Fibroblast of villous mesenchyme (primary cell): ENCODE measurements around the gene OR5A2. TPM values are rescaled to one million over a fixed set of nuclear protein-coding genes. Genes with fewer than 3 reads are reported as not detected.
A peak's percentile ranks its signal among the peaks of the same experiment; 100 is the strongest.
"Not testable (repeated sequence)": the region's sequence is repeated elsewhere in the genome, so short reads cannot be mapped to it uniquely, and the experiment has no call there.

Experiments
- DNase-seq: peaks from one replicate; pipeline ENCODE4 v3.0.0-alpha.2; 2010; ENCODE audit warnings: low read depth
- H3K4me3 ChIP-seq: 2 replicates; pipeline ENCODE4 v1.5.1; 2011; ENCODE audit warnings: low read depth, mild to moderate bottlenecking, low read length
- total RNA-seq: library from RNA; depleted of rRNA; stranded (reverse); fragments of >200 nt; gene quantifications from 2 replicates; pipeline ENCODE4 v1.2.3, GENCODE V29; 2012
- TF ChIP-seq, protein P1 (sequence below): IDR thresholded peaks from 2 replicates; pipeline ENCODE4 v1.5.1; 2012; ENCODE audit warnings: low read depth, mild to moderate bottlenecking, low read length; ENCODE audit not compliant: insufficient read depth

Gene OR5A2
- total RNA-seq, 1 donor, result not detected

DNA sequence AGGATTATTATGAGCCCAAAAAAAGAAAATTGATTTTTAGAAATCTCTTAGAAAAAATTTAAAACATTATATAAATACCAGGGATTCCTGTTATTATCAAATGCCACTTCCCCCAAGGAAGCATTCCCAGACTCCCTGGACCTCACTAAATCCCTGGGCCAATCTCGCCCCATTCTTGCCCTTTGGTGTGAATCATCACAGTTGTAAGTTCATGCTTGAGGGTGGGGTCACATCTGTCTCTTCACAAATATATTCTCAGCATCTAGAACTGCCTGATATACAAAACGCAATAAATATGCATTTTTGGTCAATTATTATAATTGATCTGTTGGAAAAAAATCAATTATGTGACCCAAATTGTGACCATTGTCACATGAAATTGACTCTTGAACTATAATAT, 22.3 kb upstream of the OR5A2 start:
- no peak overlapping the region for H3K4me3 ChIP-seq
- TF ChIP-seq, protein P1, sequence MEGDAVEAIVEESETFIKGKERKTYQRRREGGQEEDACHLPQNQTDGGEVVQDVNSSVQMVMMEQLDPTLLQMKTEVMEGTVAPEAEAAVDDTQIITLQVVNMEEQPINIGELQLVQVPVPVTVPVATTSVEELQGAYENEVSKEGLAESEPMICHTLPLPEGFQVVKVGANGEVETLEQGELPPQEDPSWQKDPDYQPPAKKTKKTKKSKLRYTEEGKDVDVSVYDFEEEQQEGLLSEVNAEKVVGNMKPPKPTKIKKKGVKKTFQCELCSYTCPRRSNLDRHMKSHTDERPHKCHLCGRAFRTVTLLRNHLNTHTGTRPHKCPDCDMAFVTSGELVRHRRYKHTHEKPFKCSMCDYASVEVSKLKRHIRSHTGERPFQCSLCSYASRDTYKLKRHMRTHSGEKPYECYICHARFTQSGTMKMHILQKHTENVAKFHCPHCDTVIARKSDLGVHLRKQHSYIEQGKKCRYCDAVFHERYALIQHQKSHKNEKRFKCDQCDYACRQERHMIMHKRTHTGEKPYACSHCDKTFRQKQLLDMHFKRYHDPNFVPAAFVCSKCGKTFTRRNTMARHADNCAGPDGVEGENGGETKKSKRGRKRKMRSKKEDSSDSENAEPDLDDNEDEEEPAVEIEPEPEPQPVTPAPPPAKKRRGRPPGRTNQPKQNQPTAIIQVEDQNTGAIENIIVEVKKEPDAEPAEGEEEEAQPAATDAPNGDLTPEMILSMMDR, result no peak
- DNase-seq, result no peak

DNA sequence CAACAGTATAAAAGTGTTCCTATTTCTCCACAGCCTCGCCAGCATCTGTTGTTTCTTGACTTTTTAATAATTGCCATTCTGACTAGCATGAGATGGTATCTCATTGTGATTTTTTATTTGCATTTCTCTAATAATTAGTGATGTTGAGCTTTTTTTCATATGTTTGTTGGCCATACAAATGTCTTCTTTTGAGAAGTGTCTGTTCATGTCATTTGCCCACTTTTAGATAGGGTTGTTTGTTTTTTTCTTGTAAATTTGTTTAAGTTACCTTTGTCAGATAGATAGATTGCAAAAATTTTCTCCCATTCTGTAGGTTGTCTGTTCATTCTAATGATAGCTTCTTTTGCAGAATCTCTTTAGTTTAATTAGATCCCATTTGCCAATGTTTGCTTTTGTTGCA, 19.4 kb upstream of the OR5A2 start:
- H3K4me3 ChIP-seq, DNase-seq: not testable (repeated sequence)

DNA sequence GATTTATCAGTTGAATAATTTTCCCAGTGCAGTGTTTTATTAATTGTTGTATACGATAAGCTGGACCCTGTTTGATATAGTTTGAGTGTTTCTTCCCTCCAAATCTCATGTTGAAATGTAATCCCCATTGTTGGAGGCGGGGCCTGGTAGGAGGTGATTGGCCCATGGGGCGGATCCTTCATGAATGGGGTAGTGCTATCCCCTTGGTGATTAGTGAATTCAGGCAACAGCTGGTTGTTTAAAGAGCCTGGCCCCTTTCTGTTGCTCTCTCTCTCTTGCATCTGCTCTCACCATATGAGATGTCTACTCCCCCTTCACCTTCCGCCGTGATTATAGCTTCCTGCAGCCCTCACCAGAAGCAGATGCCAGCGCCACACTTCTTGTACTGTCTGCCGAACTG, 11.6 kb upstream of the OR5A2 start:
- TF ChIP-seq, protein P1, result no peak
- no peak for DNase-seq
- no peak overlapping the region for H3K4me3 ChIP-seq

DNA sequence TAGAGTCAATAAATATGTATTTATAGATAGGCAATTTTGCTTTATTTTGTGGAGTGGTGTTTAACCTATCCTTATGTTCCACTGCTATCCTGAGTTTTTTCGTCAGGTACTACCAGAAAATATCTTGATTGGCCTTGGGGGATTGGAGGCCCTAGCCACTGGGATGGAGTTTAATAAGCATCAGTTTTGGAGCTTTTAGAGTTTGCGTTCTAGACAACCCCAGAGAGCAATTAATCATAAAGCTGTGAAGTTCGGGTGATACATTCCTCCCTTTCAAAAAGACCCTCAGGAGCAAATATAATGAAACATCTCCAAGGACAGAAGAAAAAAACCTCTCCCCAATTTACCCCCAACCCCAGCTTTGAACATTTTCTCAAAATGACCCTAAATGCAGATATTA, 10.0 kb upstream of the OR5A2 start, which contains the start of gene OR5A1:
Gene OR5A1 (plus strand): TSS at position 301 of the 400 bp plus-strand sequence. CDS start 6,700 bp downstream, outside the sequence.
- DNase-seq, result no peak

DNA sequence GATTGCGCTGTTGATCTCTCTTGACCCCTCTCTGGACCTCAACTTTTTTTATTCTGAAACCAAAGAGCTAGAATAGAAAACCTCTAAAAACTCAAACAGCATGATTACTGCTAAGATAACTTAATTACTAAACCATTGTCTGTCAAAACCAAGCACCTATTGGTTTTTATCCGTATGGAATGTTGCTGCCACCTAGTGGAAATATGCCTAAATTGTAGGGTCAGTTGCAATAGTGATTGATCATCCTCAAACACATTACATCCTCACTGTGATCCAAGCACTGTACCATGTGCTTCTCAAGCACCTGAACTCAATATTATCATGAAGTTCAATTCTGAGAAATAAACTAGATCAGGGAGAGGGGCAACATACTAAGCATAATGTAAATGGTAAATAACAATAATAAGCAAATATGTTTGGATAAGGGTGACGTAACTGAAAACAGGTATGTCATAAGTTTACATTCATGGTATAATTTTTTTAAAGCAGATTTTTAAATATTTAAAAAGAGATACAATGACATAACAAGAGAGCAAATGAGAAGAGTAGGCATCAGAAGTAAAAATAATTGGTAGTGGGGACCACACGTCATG, 3.8 kb upstream of the OR5A2 start:
- DNase-seq, result peak; percentile 50
- H3K4me3 ChIP-seq, result no peak overlapping the region
- TF ChIP-seq, protein P1, result peak; percentile 80

More for the DNA sequence above, 10.0 kb upstream of the OR5A2 start, which contains the start of gene OR5A1:
- TF ChIP-seq, protein P1, result no peak
- no peak within 1 kb of the TSS for H3K4me3 ChIP-seq

DNA sequence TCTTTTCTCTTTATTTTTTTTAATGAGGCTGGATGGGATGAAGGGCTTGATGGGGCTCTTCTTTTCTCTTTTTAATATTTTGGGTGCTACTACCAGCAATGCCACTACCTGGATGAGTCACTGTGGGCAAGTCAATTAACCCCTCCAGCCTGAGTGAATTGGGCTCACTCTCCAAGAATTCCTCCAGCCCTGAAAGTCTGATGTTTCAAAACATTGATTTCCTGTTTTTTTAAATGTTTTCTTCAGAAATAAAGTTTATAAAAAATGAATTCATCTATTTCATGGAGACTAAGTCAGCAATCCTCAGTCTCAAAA, 812 bp upstream of the OR5A2 start:
- no peak for DNase-seq
- TF ChIP-seq, protein P1, result no peak

DNA sequence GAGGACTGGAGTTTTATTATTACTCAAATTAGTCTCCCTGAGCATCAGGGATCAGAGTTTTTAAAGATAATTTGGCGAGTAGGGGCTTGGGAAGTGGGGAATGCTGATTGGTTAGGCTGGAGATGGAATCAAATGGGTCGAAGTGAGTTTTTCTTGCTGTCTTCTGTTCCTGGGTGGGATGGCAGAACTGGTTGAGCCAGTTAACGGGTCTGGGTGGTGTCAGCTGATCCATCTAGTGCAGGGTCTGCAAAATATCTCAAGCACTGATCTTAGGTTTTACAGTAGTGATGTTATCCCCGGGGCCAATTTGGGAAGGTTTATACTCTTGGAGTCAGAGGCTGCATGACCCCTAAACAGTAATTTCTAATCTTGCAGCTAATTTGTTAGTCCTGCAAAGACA, 1.1 kb downstream of the OR5A2 start:
- no peak overlapping the region for H3K4me3 ChIP-seq
- no peak for DNase-seq
- TF ChIP-seq, protein P1, result no peak

More for the DNA sequence above, 812 bp upstream of the OR5A2 start:
- no peak overlapping the region for H3K4me3 ChIP-seq
